ENCODE results near the gene REM1.

DNA sequence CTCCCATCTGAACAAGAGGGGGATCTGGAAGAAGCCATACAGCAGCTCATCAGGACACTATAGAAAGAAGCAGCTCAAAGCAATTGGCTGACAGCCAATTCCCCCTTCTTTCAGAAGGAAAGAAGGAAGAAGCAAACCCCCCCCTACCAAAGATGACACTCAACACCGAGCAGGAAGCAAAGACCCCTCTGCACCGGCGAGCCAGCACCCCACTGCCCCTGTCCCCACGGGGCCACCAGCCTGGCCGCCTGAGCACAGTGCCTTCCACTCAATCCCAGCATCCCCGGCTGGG is 1.2 kb downstream of the REM1 start:
- TF ChIP-seq, protein P1, sequence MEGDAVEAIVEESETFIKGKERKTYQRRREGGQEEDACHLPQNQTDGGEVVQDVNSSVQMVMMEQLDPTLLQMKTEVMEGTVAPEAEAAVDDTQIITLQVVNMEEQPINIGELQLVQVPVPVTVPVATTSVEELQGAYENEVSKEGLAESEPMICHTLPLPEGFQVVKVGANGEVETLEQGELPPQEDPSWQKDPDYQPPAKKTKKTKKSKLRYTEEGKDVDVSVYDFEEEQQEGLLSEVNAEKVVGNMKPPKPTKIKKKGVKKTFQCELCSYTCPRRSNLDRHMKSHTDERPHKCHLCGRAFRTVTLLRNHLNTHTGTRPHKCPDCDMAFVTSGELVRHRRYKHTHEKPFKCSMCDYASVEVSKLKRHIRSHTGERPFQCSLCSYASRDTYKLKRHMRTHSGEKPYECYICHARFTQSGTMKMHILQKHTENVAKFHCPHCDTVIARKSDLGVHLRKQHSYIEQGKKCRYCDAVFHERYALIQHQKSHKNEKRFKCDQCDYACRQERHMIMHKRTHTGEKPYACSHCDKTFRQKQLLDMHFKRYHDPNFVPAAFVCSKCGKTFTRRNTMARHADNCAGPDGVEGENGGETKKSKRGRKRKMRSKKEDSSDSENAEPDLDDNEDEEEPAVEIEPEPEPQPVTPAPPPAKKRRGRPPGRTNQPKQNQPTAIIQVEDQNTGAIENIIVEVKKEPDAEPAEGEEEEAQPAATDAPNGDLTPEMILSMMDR (conservative IDR thresholded peaks at IDR 0.05): no peak
- TF ChIP-seq EZH2 (IDR thresholded peaks at IDR 0.05; ENCODE audit: low read depth): no peak

All from PC-9 (cell line).